ENCODE results near the gene PLXNA4.

DNA sequence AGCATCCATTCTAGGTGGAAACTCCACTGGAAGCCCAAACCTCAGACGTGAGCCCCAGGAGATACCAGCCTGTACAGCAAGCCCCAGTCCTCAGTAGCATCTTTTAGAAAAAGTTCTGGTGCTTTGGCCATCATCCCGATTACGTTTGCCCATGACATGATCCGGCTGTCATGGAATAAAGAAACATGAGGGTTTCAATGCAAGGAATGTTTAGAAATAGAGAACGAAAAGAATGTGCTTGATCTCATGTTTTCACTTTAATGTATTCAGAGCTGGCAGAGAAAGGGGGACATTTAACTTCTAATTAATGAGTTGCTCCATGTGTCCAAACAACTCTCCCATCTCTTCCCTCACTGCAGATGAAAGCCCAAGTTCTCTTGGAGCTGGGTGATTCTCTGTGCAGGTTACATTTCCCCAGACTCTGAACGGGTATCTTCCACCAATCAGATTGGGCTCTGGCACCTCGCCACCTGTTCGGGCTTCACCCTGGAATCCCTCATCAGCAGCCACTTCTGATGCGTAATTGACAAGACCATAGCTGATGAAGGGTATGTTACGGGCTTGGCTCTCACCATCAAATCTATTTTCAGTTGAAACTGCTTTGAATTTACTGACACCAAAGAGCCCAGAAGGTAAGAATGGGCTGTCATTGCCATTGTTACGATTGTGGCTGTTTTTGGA lies 165.3 kb downstream of the PLXNA4 start:
- TF ChIP-seq, protein P1, sequence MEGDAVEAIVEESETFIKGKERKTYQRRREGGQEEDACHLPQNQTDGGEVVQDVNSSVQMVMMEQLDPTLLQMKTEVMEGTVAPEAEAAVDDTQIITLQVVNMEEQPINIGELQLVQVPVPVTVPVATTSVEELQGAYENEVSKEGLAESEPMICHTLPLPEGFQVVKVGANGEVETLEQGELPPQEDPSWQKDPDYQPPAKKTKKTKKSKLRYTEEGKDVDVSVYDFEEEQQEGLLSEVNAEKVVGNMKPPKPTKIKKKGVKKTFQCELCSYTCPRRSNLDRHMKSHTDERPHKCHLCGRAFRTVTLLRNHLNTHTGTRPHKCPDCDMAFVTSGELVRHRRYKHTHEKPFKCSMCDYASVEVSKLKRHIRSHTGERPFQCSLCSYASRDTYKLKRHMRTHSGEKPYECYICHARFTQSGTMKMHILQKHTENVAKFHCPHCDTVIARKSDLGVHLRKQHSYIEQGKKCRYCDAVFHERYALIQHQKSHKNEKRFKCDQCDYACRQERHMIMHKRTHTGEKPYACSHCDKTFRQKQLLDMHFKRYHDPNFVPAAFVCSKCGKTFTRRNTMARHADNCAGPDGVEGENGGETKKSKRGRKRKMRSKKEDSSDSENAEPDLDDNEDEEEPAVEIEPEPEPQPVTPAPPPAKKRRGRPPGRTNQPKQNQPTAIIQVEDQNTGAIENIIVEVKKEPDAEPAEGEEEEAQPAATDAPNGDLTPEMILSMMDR (IDR thresholded peaks at IDR 0.05; ENCODE audit: low read depth, low read length, poor library complexity, severe bottlenecking), result no peak
- no peak for TF ChIP-seq EZH2phosphoT487 (IDR thresholded peaks at IDR 0.05; ENCODE audit: borderline replicate concordance, low read length)

All from DOHH2 (cell line).